ENCODE data around the gene SETD5. TPM values are rescaled to one million over a fixed set of nuclear protein-coding genes. Genes with fewer than 3 reads are reported as not detected.

The SETD5 gene
- total RNA-seq, 1 donor from 2014 or later, result 28.5 TPM

GRCh38 chr3:9503283-9503682 is 105.9 kb downstream of the SETD5 start:
- DNase-seq (ENCODE audit: low spot score in 2 of 2) (peak; percentile 45 to 63), FAIRE-seq (no peak)

GRCh38 chr3:9507586-9508578 is 110.5 kb downstream of the SETD5 start:
- FAIRE-seq (no peak), DNase-seq (ENCODE audit: low spot score in 2 of 2) (no peak)

GRCh38 chr3:9508781-9509180 is 111.4 kb downstream of the SETD5 start:
- DNase-seq (ENCODE audit: low spot score in 2 of 2), result no peak
- FAIRE-seq, result no peak

GRCh38 chr3:9512456-9513045 is 115.1 kb downstream of the SETD5 start:
- no peak for FAIRE-seq

GRCh38 chr3:9514306-9514705 is 116.9 kb downstream of the SETD5 start:
- DNase-seq (ENCODE audit: low spot score in 2 of 2), result no peak
- no peak for FAIRE-seq

More at GRCh38 chr3:9512456-9513045, 115.1 kb downstream of the SETD5 start:
- DNase-seq (ENCODE audit: low spot score in 2 of 2), result no peak

- DNase-seq (ENCODE audit: low spot score in 2 of 2), result no peak
- FAIRE-seq, result no peak
These were observed 117.5 kb downstream of the SETD5 start for GRCh38 chr3:9514956-9515355.

- DNase-seq (ENCODE audit: low spot score in 2 of 2) (no peak), FAIRE-seq (no peak)
These were observed 127.7 kb downstream of the SETD5 start for GRCh38 chr3:9525078-9525477.

Other genes starting within 250 kb of the SETD5 start
- 58.3 TPM for gene SRGAP3, start 148.0 kb upstream of the SETD5 start, total RNA-seq
- gene THUMPD3, start 34.6 kb upstream of the SETD5 start, total RNA-seq, result 79.1 TPM
- 47.3 TPM for gene LHFPL4, start 156.2 kb downstream of the SETD5 start, total RNA-seq

Measured in frontal cortex (tissue), 4 donors.